Left lung (tissue), 10 donors: ENCODE results near the gene GJA3. TPM values are rescaled to one million over a fixed set of nuclear protein-coding genes. Genes with fewer than 3 reads are reported as not detected.
A peak's percentile ranks its signal among the peaks of the same experiment; 100 is the strongest.

Source experiments
- ATAC-seq: fragments of 200-7000 bp; cut with Tn5 transposase; one replicate; pipeline ENCODE4 v1.9.1; 2020; ENCODE audit warnings: moderate library complexity
- DNase-seq, 4 donors: peaks; one replicate each; pipeline ENCODE4 v3.0.0-alpha.2; 2013 to 2020
- H3K27ac ChIP-seq, 2 donors: fragments of 200-600 bp; sonication (generic) in 1 of 2; one replicate each; pipeline versions ENCODE4 v1.5.0 to v1.8.0; 2020 to 2021
- H3K27me3 ChIP-seq, 2 donors: fragments of 200-600 bp; sonication (generic) in 1 of 2; one replicate each; pipeline versions ENCODE4 v1.5.0 to v1.8.0; 2020 to 2021
- H3K36me3 ChIP-seq, 2 donors: fragments of 200-600 bp; sonication (generic) in 1 of 2; one replicate each; pipeline versions ENCODE4 v1.5.0 to v1.8.0; 2020 to 2021
- H3K4me1 ChIP-seq, 2 donors: fragments of 200-600 bp; one replicate each; pipeline ENCODE4 v1.8.0; 2021
- H3K4me3 ChIP-seq, 2 donors: fragments of 200-600 bp; sonication (generic) in 1 of 2; one replicate each; pipeline versions ENCODE4 v1.5.0 to v1.8.0; 2020 to 2021; ENCODE audit warnings: mild to moderate bottlenecking in 1 of 2
- H3K9me3 ChIP-seq, 2 donors: fragments of 200-600 bp; sonication (generic) in 1 of 2; one replicate each; pipeline versions ENCODE4 v1.5.0 to v1.8.0; 2020 to 2021
- CTCF ChIP-seq, 2 donors: fragments of 200-600 bp; sonication (generic) in 1 of 2; IDR thresholded peaks; one replicate each; pipeline versions ENCODE4 v1.5.0 to v1.8.0; 2021; ENCODE audit warnings: antibody characterized with exemption in 2 of 2
- intact Hi-C, 2 donors: fragments of 100-400 bp; cut with DNase I; formaldehyde crosslinking; loops; one replicate each; pipeline versions ENCODE4 v1.11.2 to v1.14.2; 2022
- polyA plus RNA-seq, 6 donors: library from polyadenylated mRNA; unstranded; fragments of 120-200 nt; gene quantifications; one replicate each; pipeline ENCODE4 v1.2.1, GENCODE V29; 2013; ENCODE audit not compliant: insufficient read length in 6 of 6
- total RNA-seq, 2 donors: library from RNA; stranded (reverse); fragmentation: NEBNext Ultra II Directional; extraction: Animal tissue kit (Norgen Biotek cat#: 25700); gene quantifications; one replicate each; pipeline ENCODE4 v1.2.1, GENCODE V29; 2021
- donor health status: DM: no; HTN: yes; CAD: no.
- donor health status: DM: no; HTN: no; CAD: no.

The GJA3 gene
- total and polyA plus RNA-seq, 8 donors, result 0.06 to 0.31 (median 0.11) TPM

GRCh38 chr13:20182231-20182846 lies 21.5 kb upstream of the GJA3 start:
- no peaks in the 10 kb centered on the region for H3K4me1 ChIP-seq
- ATAC-seq (peak; percentile 98), DNase-seq (peak in 1 of 4 donors; percentile 80)
- H3K9me3 ChIP-seq, result no peaks in the 10 kb centered on the region
- peak; percentile 80 to 87 for TF ChIP-seq CTCF (IDR thresholded peaks at IDR 0.05)
- H3K27ac ChIP-seq, result no peak overlapping the region
- peaks cover 0 to 51% of the 10 kb centered on the region in 2 donors for H3K27me3 ChIP-seq
- H3K36me3 ChIP-seq, result no peaks in the 10 kb centered on the region
- no peak overlapping the region for H3K4me3 ChIP-seq
- intact Hi-C loops, result loop anchor here in 1 of 2 donors (10.0 kb wide), 1 partner anchor 742 kb away; no protein-coding TSS in a partner anchor

- intact Hi-C loops, result loop anchor here in 1 of 2 donors (10.0 kb wide), 1 partner anchor 744 kb away; no protein-coding TSS in a partner anchor
- ATAC-seq (no peak), DNase-seq (no peak)
Observed at GRCh38 chr13:20181188-20181587, 20.3 kb upstream of the GJA3 start.

GRCh38 chr13:20178156-20178555 lies 17.3 kb upstream of the GJA3 start:
- intact Hi-C loops, result no loop called here
- Histone ChIP-seq H3K4me1 (peaks cover 7 to 13% of the 10 kb centered on the region in 2 donors), H3K36me3 (no peaks in the 10 kb centered on the region), H3K27ac (no peak overlapping the region), H3K4me3 (no peak overlapping the region), H3K9me3 (no peaks in the 10 kb centered on the region), H3K27me3 (peaks cover 0 to 79% of the 10 kb centered on the region in 2 donors)
- TF ChIP-seq CTCF (IDR thresholded peaks at IDR 0.05), result no peak
- DNase-seq, result no peak
- no peak for ATAC-seq

More at GRCh38 chr13:20181188-20181587, 20.3 kb upstream of the GJA3 start:
- no peak overlapping the region for H3K4me3 ChIP-seq
- no peaks in the 10 kb centered on the region for H3K9me3 ChIP-seq
- H3K27ac ChIP-seq, result no peak overlapping the region
- H3K27me3 ChIP-seq, result peaks cover 0 to 63% of the 10 kb centered on the region in 2 donors
- no peaks in the 10 kb centered on the region for H3K4me1 ChIP-seq
- no peak for TF ChIP-seq CTCF (IDR thresholded peaks at IDR 0.05)
- no peaks in the 10 kb centered on the region for H3K36me3 ChIP-seq

GRCh38 chr13:20177049-20177831 lies 16.4 kb upstream of the GJA3 start:
- Histone ChIP-seq H3K27ac (no peak overlapping the region), H3K4me1 (peaks cover 7 to 13% of the 10 kb centered on the region in 2 donors), H3K9me3 (no peaks in the 10 kb centered on the region), H3K27me3 (peaks cover 0 to 79% of the 10 kb centered on the region in 2 donors), H3K36me3 (no peaks in the 10 kb centered on the region), H3K4me3 (no peak overlapping the region)
- TF ChIP-seq CTCF (IDR thresholded peaks at IDR 0.05), result no peak
- intact Hi-C loops, result no loop called here
- DNase-seq (peak in 1 of 4 donors; percentile 78), ATAC-seq (no peak)
